Thyroid gland (tissue), 4 donors: Measurements from ENCODE around the gene PCDHGA11.

Source experiments
- POLR2A ChIP-seq, 2 donors: fragments of 450-650 bp; IDR thresholded peaks; one replicate each; pipeline ENCODE4 v1.6.1; 2017; ENCODE audit warnings: antibody characterized with exemption in 2 of 2, mild to moderate bottlenecking in 2 of 2, moderate library complexity in 1 of 2
- TF ChIP-seq, protein P1 (sequence below), 6 experiments: fragments of 200-600 bp in 3 of 6; fragments of 450-650 bp in 3 of 6; sonication (generic) in 3 of 6; IDR thresholded peaks; one replicate each; pipeline ENCODE4 v1.5.1; 2016 to 2019; ENCODE audit warnings: antibody characterized with exemption in 6 of 6, mild to moderate bottlenecking in 2 of 6, inconsistent platforms in 1 of 6, moderate library complexity in 1 of 6

- TF ChIP-seq, protein P1, sequence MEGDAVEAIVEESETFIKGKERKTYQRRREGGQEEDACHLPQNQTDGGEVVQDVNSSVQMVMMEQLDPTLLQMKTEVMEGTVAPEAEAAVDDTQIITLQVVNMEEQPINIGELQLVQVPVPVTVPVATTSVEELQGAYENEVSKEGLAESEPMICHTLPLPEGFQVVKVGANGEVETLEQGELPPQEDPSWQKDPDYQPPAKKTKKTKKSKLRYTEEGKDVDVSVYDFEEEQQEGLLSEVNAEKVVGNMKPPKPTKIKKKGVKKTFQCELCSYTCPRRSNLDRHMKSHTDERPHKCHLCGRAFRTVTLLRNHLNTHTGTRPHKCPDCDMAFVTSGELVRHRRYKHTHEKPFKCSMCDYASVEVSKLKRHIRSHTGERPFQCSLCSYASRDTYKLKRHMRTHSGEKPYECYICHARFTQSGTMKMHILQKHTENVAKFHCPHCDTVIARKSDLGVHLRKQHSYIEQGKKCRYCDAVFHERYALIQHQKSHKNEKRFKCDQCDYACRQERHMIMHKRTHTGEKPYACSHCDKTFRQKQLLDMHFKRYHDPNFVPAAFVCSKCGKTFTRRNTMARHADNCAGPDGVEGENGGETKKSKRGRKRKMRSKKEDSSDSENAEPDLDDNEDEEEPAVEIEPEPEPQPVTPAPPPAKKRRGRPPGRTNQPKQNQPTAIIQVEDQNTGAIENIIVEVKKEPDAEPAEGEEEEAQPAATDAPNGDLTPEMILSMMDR (IDR thresholded peaks at IDR 0.05) = no peak
- no peak for TF ChIP-seq POLR2A (IDR thresholded peaks at IDR 0.05)
Measured at GRCh38 chr5:141434006-141434405, 13.2 kb downstream of the PCDHGA11 start.
